ENCODE results near the gene SMIM10.
"Not testable (repeated sequence)": the region's sequence is repeated elsewhere in the genome, so short reads cannot be mapped to it uniquely, and the experiment has no call there.

Gene SMIM10

DNA sequence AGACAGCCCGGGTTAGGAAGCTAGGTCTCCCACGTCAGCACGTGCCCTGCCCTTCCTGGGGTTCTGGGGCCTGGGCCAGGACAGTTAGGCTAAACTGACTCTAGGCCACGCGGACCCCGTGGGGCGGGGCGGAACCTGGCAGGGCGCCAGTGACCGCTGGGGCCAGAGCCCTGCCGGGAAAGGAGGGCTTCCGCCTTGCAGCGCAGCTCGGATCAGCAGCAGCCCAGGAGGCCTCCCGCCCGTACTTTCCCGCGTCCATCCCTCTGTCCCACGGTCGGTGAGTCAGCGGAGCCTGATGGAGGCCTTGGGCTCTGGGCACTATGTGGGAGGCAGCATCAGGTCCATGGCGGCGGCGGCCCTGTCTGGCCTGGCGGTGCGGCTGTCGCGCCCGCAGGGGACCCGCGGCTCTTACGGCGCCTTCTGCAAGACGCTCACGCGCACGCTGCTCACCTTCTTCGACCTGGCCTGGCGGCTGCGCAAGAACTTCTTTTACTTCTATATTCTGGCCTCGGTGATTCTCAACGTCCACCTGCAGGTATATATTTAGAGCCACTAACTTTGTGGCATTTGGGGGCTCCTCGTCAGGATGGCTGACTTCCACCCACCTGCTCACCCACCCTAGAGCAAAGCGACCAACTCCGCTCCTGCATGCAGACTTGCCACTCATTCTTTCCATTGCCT lies at the start of gene SMIM10:
TSS of gene SMIM10 (plus strand) at position 191 of the 681 bp plus-strand sequence. CDS start at position 296, 105 bp downstream.
- peak; percentile 13 to 38 for ATAC-seq

GRCh38 chrX:134946364-134946763 lies 44.4 kb upstream of the SMIM10 start:
- ATAC-seq, result not testable (repeated sequence)

DNA sequence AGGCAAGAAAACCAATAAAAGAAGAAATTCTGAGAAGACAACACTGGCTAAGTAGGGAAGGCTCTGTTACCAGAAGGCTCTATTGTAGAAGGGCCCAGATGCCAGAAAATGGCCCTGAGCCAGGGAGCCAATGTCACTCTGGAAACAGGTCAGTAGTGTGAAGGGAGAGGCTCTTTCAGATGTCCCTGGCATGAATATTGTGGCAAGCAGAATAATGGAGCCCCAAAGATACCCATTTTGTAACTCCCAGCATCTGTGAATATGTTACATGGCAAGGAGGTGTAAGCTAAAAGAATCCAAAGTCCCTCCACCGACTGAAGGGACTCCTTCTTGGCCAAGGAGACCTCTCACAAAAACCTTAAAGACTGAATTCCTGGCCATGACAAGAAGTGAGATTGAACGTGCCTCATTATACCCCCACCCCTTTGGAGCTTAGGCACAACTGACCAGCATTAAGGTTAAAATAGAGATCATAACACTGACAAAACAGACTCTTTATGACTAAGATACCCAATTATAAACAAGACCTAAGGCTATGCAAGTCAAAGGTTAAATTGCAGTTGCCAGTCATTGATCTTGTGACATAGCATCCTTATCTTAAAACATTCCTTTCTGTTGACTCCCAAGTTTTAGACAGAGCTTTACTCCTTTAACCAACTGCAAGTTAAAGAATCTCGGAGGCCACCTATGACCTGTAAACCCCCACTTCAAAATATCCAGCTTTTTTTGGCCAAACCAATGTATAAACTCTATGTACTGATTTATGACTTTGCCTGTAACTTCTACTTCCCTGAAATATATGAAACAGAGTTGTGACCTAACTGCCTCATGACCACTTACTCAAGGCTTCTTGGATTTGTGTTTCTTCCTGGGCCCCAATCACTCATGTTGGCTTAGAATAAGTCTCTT lies 42.2 kb upstream of the SMIM10 start:
- ATAC-seq, result no peak

- no peak for ATAC-seq
Observed at GRCh38 chrX:134949271-134949670, 41.5 kb upstream of the SMIM10 start.

GRCh38 chrX:134957836-134958235 lies 33.0 kb upstream of the SMIM10 start:
- ATAC-seq, result no peak

DNA sequence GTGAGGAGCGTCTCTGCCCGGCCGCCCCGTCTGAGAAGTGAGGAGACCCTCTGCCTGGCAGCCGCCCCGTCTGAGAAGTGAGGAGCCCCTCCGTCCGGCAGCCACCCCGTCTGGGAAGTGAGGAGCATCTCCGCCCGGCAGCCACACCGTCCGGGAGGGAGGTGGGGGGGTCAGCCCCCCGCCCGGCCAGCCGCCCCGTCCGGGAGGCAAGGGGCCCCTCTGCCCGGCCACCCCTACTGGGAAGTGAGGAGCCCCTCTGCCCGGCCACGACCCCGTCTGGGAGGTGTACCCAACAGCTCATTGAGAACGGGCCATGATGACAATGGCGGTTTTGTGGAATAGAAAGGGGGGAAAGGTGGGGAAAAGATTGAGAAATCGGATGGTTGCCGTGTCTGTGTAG lies 30.4 kb upstream of the SMIM10 start:
- not testable (repeated sequence) for ATAC-seq

DNA sequence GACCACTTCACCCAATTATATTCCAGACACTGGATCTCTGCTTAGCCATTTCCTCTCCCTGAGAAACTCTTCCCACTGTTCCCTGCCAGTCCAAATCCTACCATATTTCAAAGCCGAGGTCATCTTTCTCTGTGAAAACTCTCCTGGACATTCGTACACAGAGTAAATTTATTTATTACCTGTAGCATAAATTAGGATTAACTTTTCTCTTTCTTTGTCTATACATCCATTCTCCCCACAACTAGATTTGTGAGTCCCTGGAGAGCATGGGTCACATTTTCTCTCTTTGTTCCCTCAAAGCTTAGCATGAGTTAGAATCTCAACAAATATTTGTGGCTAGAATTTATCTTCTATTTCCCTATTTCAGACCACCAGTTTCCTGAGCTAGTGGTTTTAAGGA lies 27.8 kb upstream of the SMIM10 start:
- ATAC-seq, result no peak

DNA sequence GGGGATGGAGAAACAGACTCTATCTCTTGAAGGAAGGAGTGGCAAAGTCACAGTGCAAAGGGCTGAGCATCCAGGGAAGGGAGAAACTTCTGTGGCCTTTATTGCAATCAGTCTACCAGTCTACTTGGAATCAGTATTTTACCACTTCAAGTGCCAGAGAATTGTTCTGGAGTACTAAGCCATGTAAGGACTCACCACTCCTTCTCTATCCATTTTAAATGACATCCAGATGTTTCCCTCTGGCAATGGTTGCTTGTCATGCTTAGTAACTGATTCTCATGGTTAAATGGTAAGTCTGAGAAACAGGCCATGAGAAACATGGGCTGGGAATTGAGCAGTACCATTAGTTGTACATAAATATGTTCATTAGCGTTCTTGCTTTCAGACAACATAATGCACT lies 21.1 kb upstream of the SMIM10 start:
- no peak for ATAC-seq

GRCh38 chrX:134971926-134972325 lies 18.9 kb upstream of the SMIM10 start:
- no peak for ATAC-seq

GRCh38 chrX:134975516-134975915 lies 15.3 kb upstream of the SMIM10 start:
- ATAC-seq, result no peak

GRCh38 chrX:134981910-134982309 lies 8.9 kb upstream of the SMIM10 start:
- no peak for ATAC-seq

GRCh38 chrX:134982748-134983147 lies 8.0 kb upstream of the SMIM10 start:
- no peak for ATAC-seq

- no peak for ATAC-seq
Observed at GRCh38 chrX:134985479-134985878, 5.3 kb upstream of the SMIM10 start.

DNA sequence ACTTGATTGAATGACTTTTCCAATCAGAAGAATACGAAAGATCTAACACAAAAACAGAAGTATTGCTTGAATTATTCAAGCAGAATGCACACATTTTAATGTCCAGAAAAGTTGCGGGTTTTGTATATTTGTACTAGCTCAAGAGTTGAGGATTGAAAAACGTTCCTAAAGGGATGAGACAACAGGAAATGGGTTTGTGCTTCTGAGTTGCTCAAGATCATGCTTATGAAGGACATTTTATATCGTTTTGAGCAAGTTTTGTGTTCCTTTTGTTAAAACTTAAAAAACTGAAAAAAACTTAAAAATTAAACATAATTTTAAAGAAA lies 353 bp upstream of the SMIM10 start:
- no peak for ATAC-seq

DNA sequence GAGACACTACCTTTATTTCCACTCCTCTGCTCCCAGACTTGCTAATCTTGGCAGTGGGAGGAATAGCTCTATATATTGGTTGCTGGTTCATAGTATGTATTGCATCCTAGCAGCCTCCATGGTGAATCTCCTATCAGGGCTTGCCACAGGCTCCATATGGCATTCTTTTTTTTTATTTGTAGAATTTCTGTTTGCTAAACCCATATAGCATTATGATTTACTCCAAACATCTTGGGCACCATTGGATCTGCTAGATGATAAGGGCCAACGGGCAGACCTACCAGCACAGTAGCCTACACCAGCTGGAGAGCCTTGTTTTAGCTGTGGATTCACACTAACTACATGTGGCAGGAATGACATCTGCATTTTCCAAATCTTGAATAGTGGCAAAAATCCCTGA lies 6.9 kb downstream of the SMIM10 start:
- ATAC-seq, result no peak

- ATAC-seq, result no peak
Observed at GRCh38 chrX:134998246-134998645, 7.5 kb downstream of the SMIM10 start.

DNA sequence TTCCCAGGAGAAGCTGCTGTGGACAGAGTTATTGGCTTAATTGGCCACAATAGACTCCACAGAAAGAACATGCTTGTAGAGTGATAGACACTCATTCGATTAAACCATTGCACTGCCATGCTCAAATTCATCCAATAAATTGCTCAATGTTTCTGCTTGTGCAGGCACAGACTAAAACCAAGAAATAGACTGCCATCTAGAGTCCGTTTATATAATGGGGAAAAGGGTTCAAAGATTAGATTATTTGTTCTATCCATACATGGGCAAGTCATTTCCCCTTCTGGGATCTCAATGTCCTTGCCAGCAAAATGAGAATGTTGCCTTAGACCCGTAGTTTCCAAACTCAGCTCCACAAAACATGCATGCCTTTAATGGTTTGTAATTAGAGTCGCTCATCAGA lies 8.7 kb downstream of the SMIM10 start:
- no peak for ATAC-seq

GRCh38 chrX:135000516-135000915 lies 9.7 kb downstream of the SMIM10 start:
- no peak for ATAC-seq

- ATAC-seq, result peak; percentile 88 to 93
Observed at GRCh38 chrX:135003876-135004623, 13.3 kb downstream of the SMIM10 start.

DNA sequence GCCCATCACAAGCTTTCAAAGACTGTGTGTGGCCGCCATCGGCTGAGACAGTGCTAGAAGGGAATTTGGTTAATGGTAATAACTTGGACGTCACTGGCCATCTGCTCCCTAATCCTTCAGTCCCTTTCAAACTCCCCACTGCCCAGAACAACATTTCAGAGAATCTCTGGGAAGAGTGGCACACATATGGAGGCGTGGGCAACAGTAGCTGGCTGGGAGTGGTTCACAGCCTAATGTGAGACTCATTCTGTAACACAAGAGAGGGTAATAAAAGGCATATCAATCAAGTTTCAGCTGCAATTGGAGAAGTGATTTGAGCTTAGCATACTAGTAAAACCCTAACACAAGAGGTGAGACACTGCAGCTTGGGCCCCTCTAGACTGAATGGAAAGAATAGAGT lies 15.4 kb downstream of the SMIM10 start:
- no peak for ATAC-seq

- ATAC-seq, result no peak
Observed at GRCh38 chrX:135009057-135009610, 18.3 kb downstream of the SMIM10 start.

GRCh38 chrX:135009838-135010237 lies 19.0 kb downstream of the SMIM10 start:
- ATAC-seq, result no peak

DNA sequence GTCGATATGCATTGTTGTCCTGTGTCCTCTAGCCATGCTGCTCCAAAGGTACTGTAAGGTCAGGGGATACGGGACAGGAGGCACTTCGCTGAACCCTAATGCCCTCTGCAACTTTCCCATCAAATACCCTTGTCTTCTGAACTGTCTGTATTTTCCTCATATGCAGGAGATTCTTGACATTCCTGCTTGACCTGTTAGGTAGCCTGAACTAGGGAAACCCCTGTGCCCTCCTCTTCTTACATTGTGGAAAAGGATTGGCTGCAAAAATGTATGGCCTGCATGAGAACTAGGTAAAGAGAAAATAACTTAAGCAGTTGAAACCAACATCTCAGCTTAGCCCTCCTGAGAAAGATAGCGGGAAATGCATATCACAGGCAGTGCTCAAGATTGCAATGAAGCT lies 20.1 kb downstream of the SMIM10 start:
- ATAC-seq, result no peak
